PFSK-1 (cell line): ENCODE measurements around the gene PTPRJ.

Experiments
- FOXP2 ChIP-seq: optimal IDR thresholded peaks from 2 replicates; pipeline ENCODE3; 2011; ENCODE audit warnings: borderline replicate concordance, control low read depth, inconsistent platforms; ENCODE audit not compliant: insufficient read depth; ENCODE audit errors: extremely low read length, extremely low read depth
- POLR2AphosphoS5 ChIP-seq: IDR thresholded peaks from 2 replicates; pipeline ENCODE4 v1.6.1; 2012; ENCODE audit warnings: low read depth, mild to moderate bottlenecking, control low read depth, low read length, moderate library complexity
- SIN3A ChIP-seq: IDR thresholded peaks from 2 replicates; pipeline ENCODE4 v1.6.1; 2012; ENCODE audit warnings: mild to moderate bottlenecking, low read length, moderate library complexity, borderline replicate concordance; ENCODE audit not compliant: insufficient read depth
- TF ChIP-seq, protein P1 (sequence below), 2 experiments: IDR thresholded peaks; 2 replicates each; pipeline versions ENCODE4 v1.6.1 to v1.8.0; 2011 to 2012; ENCODE audit warnings: low read depth in 2 of 2, low read length in 2 of 2, control low read depth in 1 of 2, inconsistent platforms in 1 of 2, mild to moderate bottlenecking in 1 of 2, moderate library complexity in 1 of 2; ENCODE audit not compliant: insufficient read depth in 1 of 2

GRCh38 chr11:47987310-47987709 lies 7.0 kb downstream of the PTPRJ start:
- TF ChIP-seq, protein P1, sequence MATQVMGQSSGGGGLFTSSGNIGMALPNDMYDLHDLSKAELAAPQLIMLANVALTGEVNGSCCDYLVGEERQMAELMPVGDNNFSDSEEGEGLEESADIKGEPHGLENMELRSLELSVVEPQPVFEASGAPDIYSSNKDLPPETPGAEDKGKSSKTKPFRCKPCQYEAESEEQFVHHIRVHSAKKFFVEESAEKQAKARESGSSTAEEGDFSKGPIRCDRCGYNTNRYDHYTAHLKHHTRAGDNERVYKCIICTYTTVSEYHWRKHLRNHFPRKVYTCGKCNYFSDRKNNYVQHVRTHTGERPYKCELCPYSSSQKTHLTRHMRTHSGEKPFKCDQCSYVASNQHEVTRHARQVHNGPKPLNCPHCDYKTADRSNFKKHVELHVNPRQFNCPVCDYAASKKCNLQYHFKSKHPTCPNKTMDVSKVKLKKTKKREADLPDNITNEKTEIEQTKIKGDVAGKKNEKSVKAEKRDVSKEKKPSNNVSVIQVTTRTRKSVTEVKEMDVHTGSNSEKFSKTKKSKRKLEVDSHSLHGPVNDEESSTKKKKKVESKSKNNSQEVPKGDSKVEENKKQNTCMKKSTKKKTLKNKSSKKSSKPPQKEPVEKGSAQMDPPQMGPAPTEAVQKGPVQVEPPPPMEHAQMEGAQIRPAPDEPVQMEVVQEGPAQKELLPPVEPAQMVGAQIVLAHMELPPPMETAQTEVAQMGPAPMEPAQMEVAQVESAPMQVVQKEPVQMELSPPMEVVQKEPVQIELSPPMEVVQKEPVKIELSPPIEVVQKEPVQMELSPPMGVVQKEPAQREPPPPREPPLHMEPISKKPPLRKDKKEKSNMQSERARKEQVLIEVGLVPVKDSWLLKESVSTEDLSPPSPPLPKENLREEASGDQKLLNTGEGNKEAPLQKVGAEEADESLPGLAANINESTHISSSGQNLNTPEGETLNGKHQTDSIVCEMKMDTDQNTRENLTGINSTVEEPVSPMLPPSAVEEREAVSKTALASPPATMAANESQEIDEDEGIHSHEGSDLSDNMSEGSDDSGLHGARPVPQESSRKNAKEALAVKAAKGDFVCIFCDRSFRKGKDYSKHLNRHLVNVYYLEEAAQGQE (IDR thresholded peaks at IDR 0.05; ENCODE audit: insufficient read depth in 1 of 2, low read depth in 2 of 2, low read length in 2 of 2) = no peak
- TF ChIP-seq POLR2AphosphoS5 = no peak
- TF ChIP-seq SIN3A = no peak
- no peak for TF ChIP-seq FOXP2
